Body of pancreas (tissue), 4 donors: ENCODE data around the gene RBBP4.

ENCODE experiments used
- CTCF ChIP-seq, 7 experiments: fragments of 450-650 bp in 4 of 7; fragments of 200-600 bp in 3 of 7; sonication (generic) in 3 of 7; IDR thresholded peaks; one replicate each; pipeline ENCODE4 v1.5.1; 2016 to 2019; ENCODE audit warnings: antibody characterized with exemption in 7 of 7
- POLR2A ChIP-seq, 3 donors: fragments of 450-650 bp; IDR thresholded peaks; one replicate each; pipeline ENCODE4 v1.6.1; 2016; ENCODE audit warnings: antibody characterized with exemption in 3 of 3, mild to moderate bottlenecking in 2 of 3

GRCh38 chr1:32627596-32628162, 23.3 kb upstream of the RBBP4 start:
- no peak for TF ChIP-seq CTCF (IDR thresholded peaks at IDR 0.05)
- TF ChIP-seq POLR2A (IDR thresholded peaks at IDR 0.05), result no peak
